ENCODE measurements around the gene ACACA.

The ACACA gene

DNA sequence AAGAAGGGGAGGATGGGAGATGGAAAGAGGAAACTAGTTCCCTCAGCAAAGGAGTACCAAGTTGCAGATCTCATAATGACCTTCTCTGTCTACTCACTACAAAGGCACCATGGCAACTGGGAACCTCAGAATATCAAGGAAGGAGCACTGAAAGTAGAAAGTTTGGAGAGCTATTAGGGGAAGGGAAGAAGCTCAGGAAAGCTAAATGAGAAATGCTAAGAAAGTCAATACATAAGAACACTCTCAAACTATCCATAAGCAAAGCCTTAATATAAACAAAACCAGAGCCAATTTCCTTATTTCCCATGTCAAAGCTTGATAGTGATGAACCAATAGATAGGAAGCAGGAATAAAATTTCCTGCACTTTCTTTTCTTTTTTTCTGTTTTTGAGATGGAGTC is 88.8 kb downstream of the ACACA start:
- H3K79me2 ChIP-seq (ENCODE audit: low read length), result no peaks in the 10 kb centered on the region
- no peaks in the 10 kb centered on the region for H3K9me3 ChIP-seq (replicated peaks; ENCODE audit: insufficient read depth, low read length)
- no peak overlapping the region for H3K4me3 ChIP-seq (ENCODE audit: low read length)
- no peaks in the 10 kb centered on the region for H3K4me1 ChIP-seq (ENCODE audit: low read length)
- DNase-seq, result no peak
- no peak overlapping the region for H3K27ac ChIP-seq (ENCODE audit: low read length)
- no peaks in the 10 kb centered on the region for H3K9me2 ChIP-seq (replicated peaks; ENCODE audit: insufficient read depth, low read length)
- H3F3A ChIP-seq (ENCODE audit: insufficient read depth, low read length), result no peaks in the 10 kb centered on the region; the same call in 1 of the 2 replicates
- TF ChIP-seq EZH2 (optimal IDR thresholded peaks at IDR 0.05; ENCODE audit: low read depth, low read length), result no peak
- TF ChIP-seq EZH2phosphoT487 (IDR thresholded peaks at IDR 0.05; ENCODE audit: low read length), result no peak
- TF ChIP-seq, protein P1, sequence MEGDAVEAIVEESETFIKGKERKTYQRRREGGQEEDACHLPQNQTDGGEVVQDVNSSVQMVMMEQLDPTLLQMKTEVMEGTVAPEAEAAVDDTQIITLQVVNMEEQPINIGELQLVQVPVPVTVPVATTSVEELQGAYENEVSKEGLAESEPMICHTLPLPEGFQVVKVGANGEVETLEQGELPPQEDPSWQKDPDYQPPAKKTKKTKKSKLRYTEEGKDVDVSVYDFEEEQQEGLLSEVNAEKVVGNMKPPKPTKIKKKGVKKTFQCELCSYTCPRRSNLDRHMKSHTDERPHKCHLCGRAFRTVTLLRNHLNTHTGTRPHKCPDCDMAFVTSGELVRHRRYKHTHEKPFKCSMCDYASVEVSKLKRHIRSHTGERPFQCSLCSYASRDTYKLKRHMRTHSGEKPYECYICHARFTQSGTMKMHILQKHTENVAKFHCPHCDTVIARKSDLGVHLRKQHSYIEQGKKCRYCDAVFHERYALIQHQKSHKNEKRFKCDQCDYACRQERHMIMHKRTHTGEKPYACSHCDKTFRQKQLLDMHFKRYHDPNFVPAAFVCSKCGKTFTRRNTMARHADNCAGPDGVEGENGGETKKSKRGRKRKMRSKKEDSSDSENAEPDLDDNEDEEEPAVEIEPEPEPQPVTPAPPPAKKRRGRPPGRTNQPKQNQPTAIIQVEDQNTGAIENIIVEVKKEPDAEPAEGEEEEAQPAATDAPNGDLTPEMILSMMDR (IDR thresholded peaks at IDR 0.05; ENCODE audit: low read length), result no peak
- no peak overlapping the region for H3K9ac ChIP-seq (ENCODE audit: low read length)
- no peak overlapping the region for H2AFZ ChIP-seq (ENCODE audit: low read length)
- no peaks in the 10 kb centered on the region for H3K36me3 ChIP-seq (replicated peaks; ENCODE audit: insufficient read depth, low read length)
- no peaks in the 10 kb centered on the region for H4K20me1 ChIP-seq (ENCODE audit: insufficient read depth, low read length)
- no peaks in the 10 kb centered on the region for H3K27me3 ChIP-seq (replicated peaks; ENCODE audit: insufficient read depth, low read length)
- H3K4me2 ChIP-seq (ENCODE audit: low read depth, low read length), result no peak overlapping the region

DNA sequence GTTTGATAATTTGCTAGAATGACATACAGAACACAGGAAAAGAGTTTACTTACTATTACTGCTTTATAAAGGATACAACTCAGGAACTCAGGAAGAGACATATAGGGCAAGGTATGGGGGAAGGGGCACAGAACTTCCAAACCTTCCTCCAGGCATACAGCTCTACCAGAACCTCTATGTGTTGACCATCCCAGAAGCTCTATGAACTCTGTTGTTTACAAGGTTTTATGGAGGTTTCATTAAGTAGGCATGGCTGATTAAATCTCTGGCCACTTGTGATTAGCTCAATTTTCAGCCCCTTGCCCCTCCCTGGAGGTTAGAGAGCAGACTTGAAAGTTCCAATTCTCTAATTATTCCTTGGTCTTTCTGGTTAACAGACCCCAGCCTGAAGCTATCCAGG is 91.0 kb downstream of the ACACA start:
- Histone ChIP-seq H3K9me3 (replicated peaks; ENCODE audit: insufficient read depth, low read length) (no peaks in the 10 kb centered on the region), H3K4me3 (ENCODE audit: low read length) (no peak overlapping the region), H3F3A (ENCODE audit: insufficient read depth, low read length) (no peaks in the 10 kb centered on the region; the same call in 1 of the 2 replicates), H3K9me2 (replicated peaks; ENCODE audit: insufficient read depth, low read length) (no peaks in the 10 kb centered on the region), H3K27me3 (replicated peaks; ENCODE audit: insufficient read depth, low read length) (no peaks in the 10 kb centered on the region), H2AFZ (ENCODE audit: low read length) (no peak overlapping the region), H3K27ac (ENCODE audit: low read length) (no peak overlapping the region), H3K9ac (ENCODE audit: low read length) (no peak overlapping the region), H3K36me3 (replicated peaks; ENCODE audit: insufficient read depth, low read length) (no peaks in the 10 kb centered on the region), H3K4me2 (ENCODE audit: low read depth, low read length) (no peak overlapping the region), H3K4me1 (ENCODE audit: low read length) (no peaks in the 10 kb centered on the region), H4K20me1 (ENCODE audit: insufficient read depth, low read length) (no peaks in the 10 kb centered on the region), H3K79me2 (ENCODE audit: low read length) (no peaks in the 10 kb centered on the region)
- DNase-seq, result no peak
- TF ChIP-seq EZH2phosphoT487 (IDR thresholded peaks at IDR 0.05; ENCODE audit: low read length) (no peak), EZH2 (optimal IDR thresholded peaks at IDR 0.05; ENCODE audit: low read depth, low read length) (no peak)
- TF ChIP-seq, protein P1 (IDR thresholded peaks at IDR 0.05; ENCODE audit: low read length), result no peak

DNA sequence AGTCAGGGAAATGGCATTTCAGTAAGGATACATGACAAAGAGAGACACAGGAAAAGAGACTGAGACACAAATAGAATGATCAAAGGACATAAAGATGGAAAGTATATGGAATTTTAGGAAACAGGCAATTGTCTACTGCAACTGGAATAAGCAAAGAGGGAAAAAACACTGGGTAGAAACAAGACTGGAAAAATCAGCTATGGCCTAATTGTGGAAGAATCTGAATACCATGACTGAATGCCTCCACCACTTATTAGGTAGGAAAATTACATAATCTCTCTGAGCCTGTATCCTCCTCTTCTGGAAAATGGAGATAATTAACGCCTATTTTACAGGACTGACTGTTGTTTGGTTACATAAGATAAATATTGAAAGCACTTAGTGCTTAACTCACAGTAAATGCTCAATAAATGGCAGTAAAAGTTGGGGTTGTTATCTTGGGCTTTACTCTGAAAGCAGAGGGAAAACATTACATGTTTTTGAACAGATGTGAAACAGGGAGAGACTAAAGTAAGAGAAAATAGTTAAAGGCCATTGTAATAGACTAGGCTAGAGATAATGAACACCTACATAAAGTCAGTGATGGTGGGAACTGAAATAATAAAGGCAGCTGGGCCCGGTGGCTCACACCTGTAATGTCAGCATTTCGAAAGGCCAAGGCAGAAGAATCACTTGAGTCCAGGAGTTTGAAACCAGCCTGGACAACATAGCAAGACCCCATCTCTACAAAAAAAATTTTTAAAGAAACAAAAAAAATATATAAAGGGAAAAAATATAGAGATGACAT is 94.3 kb downstream of the ACACA start:
- H3K9ac ChIP-seq (ENCODE audit: low read length), result no peak overlapping the region
- no peak overlapping the region for H3K27ac ChIP-seq (ENCODE audit: low read length)
- no peak overlapping the region for H3K4me3 ChIP-seq (ENCODE audit: low read length)
- no peaks in the 10 kb centered on the region for H3F3A ChIP-seq (ENCODE audit: insufficient read depth, low read length)
- DNase-seq, result no peak
- no peaks in the 10 kb centered on the region for H3K4me1 ChIP-seq (ENCODE audit: low read length)
- H4K20me1 ChIP-seq (ENCODE audit: insufficient read depth, low read length), result 0 out of 2 replicates have a peak, but pooled peaks cover 3% of the 10 kb centered on the region
- H3K27me3 ChIP-seq (replicated peaks; ENCODE audit: insufficient read depth, low read length), result no peaks in the 10 kb centered on the region
- H3K79me2 ChIP-seq (ENCODE audit: low read length), result no peaks in the 10 kb centered on the region
- no peaks in the 10 kb centered on the region for H3K9me2 ChIP-seq (replicated peaks; ENCODE audit: insufficient read depth, low read length)
- no peak overlapping the region for H2AFZ ChIP-seq (ENCODE audit: low read length)
- H3K36me3 ChIP-seq (replicated peaks; ENCODE audit: insufficient read depth, low read length), result no peaks in the 10 kb centered on the region
- TF ChIP-seq EZH2 (optimal IDR thresholded peaks at IDR 0.05; ENCODE audit: low read depth, low read length) (no peak), EZH2phosphoT487 (IDR thresholded peaks at IDR 0.05; ENCODE audit: low read length) (no peak)
- TF ChIP-seq, protein P1 (IDR thresholded peaks at IDR 0.05; ENCODE audit: low read length), result no peak
- no peak overlapping the region for H3K4me2 ChIP-seq (ENCODE audit: low read depth, low read length)
- no peaks in the 10 kb centered on the region for H3K9me3 ChIP-seq (replicated peaks; ENCODE audit: insufficient read depth, low read length)

Measured in MM.1S (cell line).